Type B pancreatic cell (in vitro differentiated cells): ENCODE data around the gene AGTPBP1. TPM values are rescaled to one million over a fixed set of nuclear protein-coding genes. Genes with fewer than 3 reads are reported as not detected.

ENCODE experiments used
- DNase-seq: peaks from one replicate; pipeline ENCODE4 v3.0.0; 2021; ENCODE audit warnings: mixed read lengths; ENCODE audit not compliant: unreplicated experiment; ENCODE audit errors: extremely low spot score
- H3K27ac Mint-ChIP-seq: 2 replicates; pipeline ENCODE4 v1.8.0; 2021; ENCODE audit warnings: mild to moderate bottlenecking, mixed read lengths
- H3K27me3 Mint-ChIP-seq: 2 replicates; pipeline ENCODE4 v1.8.0; 2021; ENCODE audit warnings: mixed read lengths
- H3K36me3 Mint-ChIP-seq: 2 replicates; pipeline ENCODE4 v1.8.0; 2021; ENCODE audit warnings: mixed read lengths
- H3K4me1 Mint-ChIP-seq: one replicate; pipeline ENCODE4 v1.8.0; 2021; ENCODE audit warnings: mixed read lengths; ENCODE audit not compliant: unreplicated experiment
- H3K4me3 Mint-ChIP-seq: 2 replicates; pipeline ENCODE4 v1.8.0; 2021; ENCODE audit warnings: mild to moderate bottlenecking, mixed read lengths
- H3K9me3 Mint-ChIP-seq: 2 replicates; pipeline ENCODE4 v1.8.0; 2021; ENCODE audit warnings: mixed read lengths
- CTCF ChIP-seq: fragments of 200-600 bp; sonication (generic); conservative IDR thresholded peaks from 2 replicates; pipeline ENCODE4 v1.5.0; 2021; ENCODE audit warnings: antibody characterized with exemption, mild to moderate bottlenecking
- total RNA-seq: library from RNA; stranded (reverse); gene quantifications from 2 replicates; pipeline ENCODE4 v1.2.1, GENCODE V29; 2021; ENCODE audit warnings: low replicate concordance

Gene AGTPBP1
- total RNA-seq, 1 donor from 2014 or later, result 35.6 TPM

- no peak for TF ChIP-seq CTCF
- Mint-ChIP-seq H3K27me3 (peaks cover 14% of the 10 kb centered on the region), H3K4me3 (no peak overlapping the region), H3K4me1 (peaks cover 11% of the 10 kb centered on the region), H3K9me3 (no peaks in the 10 kb centered on the region), H3K27ac (no peak overlapping the region), H3K36me3 (no peaks in the 10 kb centered on the region)
- no peak for DNase-seq
Observed at GRCh38 chr9:85745203-85745602, 3.4 kb upstream of the AGTPBP1 start.

GRCh38 chr9:85744480-85744879 lies 2.7 kb upstream of the AGTPBP1 start:
- Mint-ChIP-seq H3K27ac (no peak overlapping the region), H3K4me3 (no peak overlapping the region), H3K9me3 (no peaks in the 10 kb centered on the region), H3K27me3 (peaks cover 14% of the 10 kb centered on the region), H3K36me3 (no peaks in the 10 kb centered on the region), H3K4me1 (peaks cover 11% of the 10 kb centered on the region)
- no peak for DNase-seq
- no peak for TF ChIP-seq CTCF

GRCh38 chr9:85743275-85744128 lies 1.7 kb upstream of the AGTPBP1 start:
- Mint-ChIP-seq H3K36me3 (no peaks in the 10 kb centered on the region), H3K27ac (peak overlapping the region; percentile 91), H3K9me3 (no peaks in the 10 kb centered on the region), H3K4me3 (peak overlapping the region; percentile 83), H3K27me3 (peaks cover 11% of the 10 kb centered on the region), H3K4me1 (peaks cover 11% of the 10 kb centered on the region)
- no peak for TF ChIP-seq CTCF
- no peak for DNase-seq

- peaks cover 11% of the 10 kb centered on the region for H3K4me1 Mint-ChIP-seq
- DNase-seq, result no peak
- peaks cover 4% of the 10 kb centered on the region for H3K27me3 Mint-ChIP-seq
- no peaks in the 10 kb centered on the region for H3K9me3 Mint-ChIP-seq
- peak; percentile 48 for TF ChIP-seq CTCF
- peak overlapping the region; percentile 95 for H3K4me3 Mint-ChIP-seq
- no peaks in the 10 kb centered on the region for H3K36me3 Mint-ChIP-seq
- H3K27ac Mint-ChIP-seq, result peak overlapping the region; percentile 91
Observed at GRCh38 chr9:85742597-85742936, 813 bp upstream of the AGTPBP1 start.

GRCh38 chr9:85741095-85741874 lies 469 bp downstream of the AGTPBP1 start:
- DNase-seq, result peak; percentile 76
- peak; percentile 30 for TF ChIP-seq CTCF
- Mint-ChIP-seq H3K27ac (peak overlapping the region; percentile 94), H3K9me3 (no peaks in the 10 kb centered on the region), H3K36me3 (no peaks in the 10 kb centered on the region), H3K4me3 (peak overlapping the region; percentile 98), H3K27me3 (peaks cover 4% of the 10 kb centered on the region), H3K4me1 (peaks cover 11% of the 10 kb centered on the region)
